Prostate gland (tissue), 2 donors: ENCODE data around the gene SCAPER.

Experiments used
- CTCF ChIP-seq, 4 experiments: fragments of 200-600 bp in 2 of 4; fragments of 450-650 bp in 2 of 4; sonication (generic) in 2 of 4; IDR thresholded peaks; 1 replicate in 3 of 4; 2 replicates in 1 of 4; pipeline ENCODE4 v1.5.1; 2016 to 2019; ENCODE audit warnings: antibody characterized with exemption in 4 of 4, mild to moderate bottlenecking in 2 of 4, moderate library complexity in 2 of 4
- POLR2A ChIP-seq: fragments of 450-650 bp; IDR thresholded peaks from one replicate; pipeline ENCODE4 v1.6.1; 2016; ENCODE audit warnings: antibody characterized with exemption, mild to moderate bottlenecking
- POLR2AphosphoS5 ChIP-seq: sonication (generic); formaldehyde crosslinking; IDR thresholded peaks from one replicate; pipeline ENCODE4 v1.6.1; 2017; ENCODE audit warnings: antibody characterized with exemption

DNA sequence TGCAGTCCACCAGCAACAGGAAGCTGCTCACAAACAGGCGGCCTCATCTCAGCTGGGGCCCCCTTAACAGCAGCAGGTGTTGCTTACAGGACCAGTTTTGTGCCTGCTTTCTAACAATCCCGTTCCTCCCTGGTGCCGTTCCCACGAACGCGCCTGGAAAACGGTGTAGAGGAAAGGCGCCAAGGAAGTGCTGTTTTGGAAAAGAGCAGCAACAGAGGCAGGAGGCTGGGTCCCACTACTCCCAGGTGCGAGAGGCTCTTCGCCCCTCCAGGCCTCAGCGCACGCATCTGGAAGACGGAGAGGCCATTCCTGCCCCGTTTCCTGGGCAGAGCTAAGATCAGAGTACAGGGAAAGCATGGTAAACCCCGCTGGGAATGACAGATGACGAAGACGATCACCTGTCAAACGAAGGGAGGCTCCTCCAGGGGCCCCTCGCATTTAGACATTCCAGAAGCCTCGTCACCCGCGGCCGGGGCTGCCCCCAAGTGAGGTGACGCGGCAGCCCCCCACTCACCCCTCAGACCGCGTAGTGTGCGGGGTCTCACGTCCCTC is 603 bp downstream of the SCAPER start:
- no peak for TF ChIP-seq CTCF (IDR thresholded peaks at IDR 0.05)
- TF ChIP-seq POLR2AphosphoS5 = no peak
- no peak for TF ChIP-seq POLR2A
